B cell (primary cell): ENCODE results near the gene MRPL52. TPM values are rescaled to one million over a fixed set of nuclear protein-coding genes. Genes with fewer than 3 reads are reported as not detected.

Experiments
- ATAC-seq: fragments of 200-7000 bp; cut with Tn5 transposase; one replicate; pipeline ENCODE4 v1.10.0; 2021; ENCODE audit warnings: low read depth, mild to moderate bottlenecking, moderate number of reproducible peaks, moderate library complexity
- CTCF ChIA-PET: fragments of 350-600 bp; sonication (Branson Sonifier 250); formaldehyde crosslinking; loops from one replicate; lab custom pipeline; 2021; ENCODE audit warnings: antibody characterized with exemption, inconsistent platforms; lab: Charles Lee
- POLR2A ChIA-PET: fragments of 350-600 bp; sonication (Branson Sonifier 250); formaldehyde crosslinking; loops from one replicate; lab custom pipeline; 2021; ENCODE audit warnings: antibody characterized with exemption; lab: Charles Lee
- DNase-seq: peaks from one replicate; pipeline ENCODE4 v3.0.0; 2013
- H2AFZ ChIP-seq: 2 replicates; pipeline ENCODE4 v1.6.1; 2012; ENCODE audit warnings: mild to moderate bottlenecking, low read depth, low read length; ENCODE audit not compliant: insufficient read depth, poor library complexity, severe bottlenecking
- H3K27ac ChIP-seq, 2 donors: 1 replicate in 1 of 2; 2 replicates in 1 of 2; pipeline ENCODE4 v1.5.1; 2012 to 2013; ENCODE audit warnings: low read length in 2 of 2, mild to moderate bottlenecking in 2 of 2, moderate library complexity in 1 of 2
- H3K27me3 ChIP-seq, 4 experiments: fragments of 200-600 bp in 1 of 4; sonication (generic) in 1 of 4; replicated peaks in 1 of 4; 1 replicate in 2 of 4; 2 replicates in 2 of 4; pipeline versions ENCODE4 v1.6.1 to v1.7.0; 2013 to 2016; ENCODE audit warnings: low read length in 3 of 4, mild to moderate bottlenecking in 2 of 4, mixed read lengths in 1 of 4, moderate library complexity in 1 of 4; ENCODE audit not compliant: insufficient read depth in 4 of 4, control insufficient read depth in 3 of 4; ENCODE audit errors: control extremely low read depth in 1 of 4
- H3K36me3 ChIP-seq, 2 experiments: replicated peaks in 1 of 2; 1 replicate in 1 of 2; 2 replicates in 1 of 2; pipeline versions ENCODE4 v1.6.1 to v1.7.1; 2013; ENCODE audit warnings: low read length in 1 of 2; ENCODE audit not compliant: insufficient read depth in 2 of 2, control insufficient read depth in 1 of 2; ENCODE audit errors: control extremely low read depth in 1 of 2, extremely low read depth in 1 of 2
- H3K4me1 ChIP-seq, 2 donors: fragments of 200-600 bp in 1 of 2; sonication (generic) in 1 of 2; 1 replicate in 1 of 2; 2 replicates in 1 of 2; pipeline versions ENCODE4 v1.5.1 to v1.6.1; 2013 to 2017; ENCODE audit warnings: low read length in 2 of 2; ENCODE audit not compliant: control insufficient read depth in 2 of 2, insufficient read depth in 2 of 2
- H3K4me2 ChIP-seq: replicated peaks from 2 replicates; pipeline ENCODE3; 2012; ENCODE audit warnings: mild to moderate bottlenecking, low read depth, low read length; ENCODE audit not compliant: poor library complexity, severe bottlenecking
- H3K4me3 ChIP-seq, 5 experiments: fragments of 200-600 bp in 1 of 5; sonication (generic) in 1 of 5; 1 replicate in 3 of 5; 2 replicates in 2 of 5; pipeline versions ENCODE4 v1.5.1 to v1.7.0; 2011 to 2016; ENCODE audit warnings: low read length in 4 of 5, mild to moderate bottlenecking in 4 of 5, low read depth in 2 of 5, control low read depth in 1 of 5, moderate library complexity in 1 of 5; ENCODE audit not compliant: insufficient read depth in 1 of 5; ENCODE audit errors: control extremely low read depth in 1 of 5, extremely low read depth in 1 of 5
- H3K79me2 ChIP-seq: fragments of 200-600 bp; sonication (generic); one replicate; pipeline ENCODE4 v1.6.0; 2016; ENCODE audit warnings: low read length; ENCODE audit not compliant: control insufficient read depth, insufficient read depth
- H3K9ac ChIP-seq: fragments of 200-600 bp; sonication (generic); 2 replicates; pipeline ENCODE4 v1.6.1; 2017; ENCODE audit warnings: mild to moderate bottlenecking, low read length, moderate library complexity
- H3K9me3 ChIP-seq, 3 donors: one replicate each; pipeline versions ENCODE4 v1.6.1 to v1.7.1; 2013; ENCODE audit warnings: low read length in 2 of 3; ENCODE audit not compliant: control insufficient read depth in 2 of 3, insufficient read depth in 1 of 3; ENCODE audit errors: control extremely low read depth in 1 of 3
- H4K20me1 ChIP-seq: 2 replicates; pipeline ENCODE4 v1.6.0; 2012; ENCODE audit warnings: mild to moderate bottlenecking, low read length; ENCODE audit not compliant: insufficient read depth, control insufficient read depth, poor library complexity, severe bottlenecking
- H3K27ac Mint-ChIP-seq: one replicate; pipeline ENCODE4 v1.8.0; 2021; ENCODE audit warnings: mixed read lengths
- H3K27me3 Mint-ChIP-seq: one replicate; pipeline ENCODE4 v1.8.0; 2021; ENCODE audit warnings: mixed read lengths
- H3K4me1 Mint-ChIP-seq: one replicate; pipeline ENCODE4 v1.8.0; 2021; ENCODE audit warnings: mixed read lengths
- H3K4me3 Mint-ChIP-seq: one replicate; pipeline ENCODE4 v1.8.0; 2021; ENCODE audit warnings: mixed read lengths
- H3K9me3 Mint-ChIP-seq: one replicate; pipeline ENCODE4 v1.8.0; 2022; ENCODE audit warnings: mixed read lengths; ENCODE audit not compliant: insufficient read depth
- EZH2 ChIP-seq: IDR thresholded peaks from 2 replicates; pipeline ENCODE4 v1.6.1; 2012; ENCODE audit warnings: borderline replicate concordance, low read depth, mild to moderate bottlenecking, moderate library complexity, low read length; ENCODE audit not compliant: insufficient read depth, poor library complexity, severe bottlenecking
- WGBS: methylation state at CpG from one replicate; pipeline ENCODE4 v1.1.5; 2013; ENCODE audit warnings: missing lambda C conversion rate; ENCODE audit not compliant: insufficient coverage; 5-methylcytosine and 5-hydroxymethylcytosine counted together
- intact Hi-C: fragments of 100-400 bp; cut with micrococcal nuclease; formaldehyde crosslinking; loops from one replicate; pipeline ENCODE4 v1.10.0; 2022
- polyA plus RNA-seq: library from polyadenylated mRNA; depleted of rRNA; stranded (reverse); fragments of >200 nt; gene quantifications from 2 replicates; pipeline ENCODE4 v1.2.3, GENCODE V29; 2012
- total RNA-seq, 2 donors: library from RNA; stranded (reverse); fragments of 120-200 nt in 1 of 2; gene quantifications; 1 replicate in 1 of 2; 2 replicates in 1 of 2; pipeline versions ENCODE4 v1.2.3 to v1.2.4, GENCODE V29; 2013 to 2022
- TF ChIP-seq, protein P1 (sequence below): fragments of 200-600 bp; IDR thresholded peaks from one replicate; pipeline ENCODE4 v1.8.0; 2022; ENCODE audit warnings: antibody characterized with exemption, mild to moderate bottlenecking

MRPL52 gene
- total and polyA plus RNA-seq, 2 donors (not counting 1 experiment from before 2014, with no cell fraction given): 37.4 to 91.6 TPM

DNA sequence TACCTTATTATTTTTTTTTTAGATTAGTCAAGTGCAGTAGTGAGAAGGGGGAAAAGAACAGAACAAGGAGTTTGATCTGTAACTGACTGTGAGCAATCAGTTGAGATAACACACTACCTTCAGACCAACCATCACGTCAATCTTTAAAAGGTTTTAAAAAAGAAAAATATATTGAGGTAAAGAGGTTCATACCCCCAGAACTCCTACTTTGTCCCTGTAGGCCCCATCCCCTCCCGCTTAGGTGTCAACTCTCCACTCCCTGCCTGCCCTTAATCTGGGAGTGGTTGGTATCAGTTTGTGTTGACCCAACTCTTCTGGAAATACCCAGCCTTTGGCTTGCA lies 22.9 kb downstream of the MRPL52 start:
- intact Hi-C loops: loop anchor here (2.0 to 10.0 kb wide), 3 partner anchors 140 to 538 kb away; partner anchors contain the start of gene ABHD4
- ATAC-seq (no peak), DNase-seq (no peak)
- ChIA-PET POLR2A (interaction anchor here (0.6 to 1.4 kb wide), 7 partner anchors 29 to 296 kb away, joined by 3 to 5 read pairs (median 4); partner anchors contain the start of gene OXA1L), CTCF (interaction anchor here (0.7 to 12.0 kb wide), 53 partner anchors 8 to 533 kb away, joined by 3 to 207 read pairs (median 6); partner anchors contain the start of genes DAD1, LRP10, MMP14 and MRPL52)
- H3K4me3 Mint-ChIP-seq: no peak overlapping the region
- H3K9ac ChIP-seq: no peak overlapping the region
- H3K4me2 ChIP-seq: no peak overlapping the region
- peak overlapping the region; percentile 72 for H2AFZ ChIP-seq
- H3K27me3 Mint-ChIP-seq: peaks cover 9% of the 10 kb centered on the region
- H3K79me2 ChIP-seq: no peaks in the 10 kb centered on the region
- H3K9me3 Mint-ChIP-seq: no peaks in the 10 kb centered on the region
- peaks cover 0 to 8% (median 0%) of the 10 kb centered on the region in 4 experiments for H3K27me3 ChIP-seq
- H3K36me3 ChIP-seq: no peaks in the 10 kb centered on the region
- peaks cover 0 to 8% of the 10 kb centered on the region in 2 donors for H3K4me1 ChIP-seq
- H3K27ac ChIP-seq: no peak overlapping the region
- H3K4me1 Mint-ChIP-seq: peaks cover 6% of the 10 kb centered on the region
- H4K20me1 ChIP-seq: no peaks in the 10 kb centered on the region
- no CpG with 5 or more reads among the region's 2 CpGs for WGBS
- H3K4me3 ChIP-seq: no peak overlapping the region
- TF ChIP-seq, protein P1, sequence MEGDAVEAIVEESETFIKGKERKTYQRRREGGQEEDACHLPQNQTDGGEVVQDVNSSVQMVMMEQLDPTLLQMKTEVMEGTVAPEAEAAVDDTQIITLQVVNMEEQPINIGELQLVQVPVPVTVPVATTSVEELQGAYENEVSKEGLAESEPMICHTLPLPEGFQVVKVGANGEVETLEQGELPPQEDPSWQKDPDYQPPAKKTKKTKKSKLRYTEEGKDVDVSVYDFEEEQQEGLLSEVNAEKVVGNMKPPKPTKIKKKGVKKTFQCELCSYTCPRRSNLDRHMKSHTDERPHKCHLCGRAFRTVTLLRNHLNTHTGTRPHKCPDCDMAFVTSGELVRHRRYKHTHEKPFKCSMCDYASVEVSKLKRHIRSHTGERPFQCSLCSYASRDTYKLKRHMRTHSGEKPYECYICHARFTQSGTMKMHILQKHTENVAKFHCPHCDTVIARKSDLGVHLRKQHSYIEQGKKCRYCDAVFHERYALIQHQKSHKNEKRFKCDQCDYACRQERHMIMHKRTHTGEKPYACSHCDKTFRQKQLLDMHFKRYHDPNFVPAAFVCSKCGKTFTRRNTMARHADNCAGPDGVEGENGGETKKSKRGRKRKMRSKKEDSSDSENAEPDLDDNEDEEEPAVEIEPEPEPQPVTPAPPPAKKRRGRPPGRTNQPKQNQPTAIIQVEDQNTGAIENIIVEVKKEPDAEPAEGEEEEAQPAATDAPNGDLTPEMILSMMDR: no peak
- TF ChIP-seq EZH2: no peak
- peaks cover 0 to 6% (median 2%) of the 10 kb centered on the region in 3 donors for H3K9me3 ChIP-seq
- H3K27ac Mint-ChIP-seq: peak overlapping the region; percentile 85
